Natural killer cell (primary cell): ENCODE results near the gene NUDCD3. TPM values are rescaled to one million over a fixed set of nuclear protein-coding genes. Genes with fewer than 3 reads are reported as not detected.

Experiments used
- ATAC-seq, 3 donors: fragments of 150-1000 bp in 2 of 3; fragments of 200-7000 bp in 1 of 3; cut with Tn5 transposase; 1 replicate in 1 of 3; 2 replicates in 2 of 3; pipeline ENCODE4 v1.10.0; 2021; ENCODE audit warnings: mild to moderate bottlenecking in 2 of 3, moderate library complexity in 2 of 3
- DNase-seq, 2 donors: peaks; one replicate each; pipeline versions ENCODE4 v3.0.0 to v3.0.0-alpha.2; 2013 to 2021; ENCODE audit warnings: mixed read lengths in 1 of 2
- H3K27ac ChIP-seq: one replicate; pipeline ENCODE4 v1.5.1; 2013; ENCODE audit warnings: mild to moderate bottlenecking, low read length
- H3K27me3 ChIP-seq: one replicate; pipeline ENCODE4 v1.6.1; 2013; ENCODE audit warnings: low read length; ENCODE audit not compliant: control insufficient read depth, insufficient read depth
- H3K36me3 ChIP-seq: one replicate; pipeline ENCODE4 v1.6.1; 2013; ENCODE audit warnings: low read length; ENCODE audit not compliant: control insufficient read depth, insufficient read depth
- H3K4me1 ChIP-seq: one replicate; pipeline ENCODE4 v1.6.1; 2013; ENCODE audit warnings: low read length; ENCODE audit not compliant: control insufficient read depth, insufficient read depth
- H3K4me3 ChIP-seq: one replicate; pipeline ENCODE4 v1.5.1; 2013; ENCODE audit warnings: low read length
- H3K9me3 ChIP-seq: one replicate; pipeline ENCODE4 v1.6.1; 2013; ENCODE audit warnings: low read length; ENCODE audit not compliant: control insufficient read depth, insufficient read depth
- H3K27ac Mint-ChIP-seq, 2 donors: one replicate each; pipeline ENCODE4 v1.8.0; 2022; ENCODE audit warnings: mild to moderate bottlenecking in 2 of 2, mixed read lengths in 2 of 2, moderate library complexity in 1 of 2
- H3K27me3 Mint-ChIP-seq, 2 donors: one replicate each; pipeline ENCODE4 v1.8.0; 2022; ENCODE audit warnings: low read depth in 2 of 2, mixed read lengths in 2 of 2
- H3K36me3 Mint-ChIP-seq: one replicate; pipeline ENCODE4 v1.8.0; 2022; ENCODE audit warnings: mixed read lengths
- H3K4me1 Mint-ChIP-seq, 2 donors: one replicate each; pipeline ENCODE4 v1.8.0; 2022; ENCODE audit warnings: mixed read lengths in 2 of 2
- H3K4me3 Mint-ChIP-seq: one replicate; pipeline ENCODE4 v1.8.0; 2022; ENCODE audit warnings: mild to moderate bottlenecking, moderate library complexity, mixed read lengths
- H3K9me3 Mint-ChIP-seq, 2 donors: one replicate each; pipeline ENCODE4 v1.8.0; 2022; ENCODE audit warnings: mixed read lengths in 2 of 2
- WGBS: methylation state at CpG from one replicate; pipeline ENCODE4 v1.1.7; 2013; ENCODE audit warnings: missing lambda C conversion rate; ENCODE audit not compliant: insufficient coverage; 5-methylcytosine and 5-hydroxymethylcytosine counted together
- intact Hi-C: fragments of 100-400 bp; cut with micrococcal nuclease; formaldehyde crosslinking; loops from one replicate; pipeline ENCODE4 v1.14.2; 2022
- total RNA-seq, 4 donors: library from RNA; stranded (reverse); fragments of 120-200 nt in 1 of 4; gene quantifications; one replicate each; pipeline versions ENCODE4 v1.2.3 to v1.2.4, GENCODE V29; 2013 to 2022
- TF ChIP-seq, protein P1 (sequence below): fragments of 200-600 bp; IDR thresholded peaks from one replicate; pipeline ENCODE4 v1.8.0; 2022; ENCODE audit warnings: antibody characterized with exemption

The NUDCD3 gene
- total RNA-seq, 3 donors from 2014 or later (not counting 1 experiment from before 2014, with no cell fraction given): 50.1 to 79.9 (median 68.7) TPM

DNA sequence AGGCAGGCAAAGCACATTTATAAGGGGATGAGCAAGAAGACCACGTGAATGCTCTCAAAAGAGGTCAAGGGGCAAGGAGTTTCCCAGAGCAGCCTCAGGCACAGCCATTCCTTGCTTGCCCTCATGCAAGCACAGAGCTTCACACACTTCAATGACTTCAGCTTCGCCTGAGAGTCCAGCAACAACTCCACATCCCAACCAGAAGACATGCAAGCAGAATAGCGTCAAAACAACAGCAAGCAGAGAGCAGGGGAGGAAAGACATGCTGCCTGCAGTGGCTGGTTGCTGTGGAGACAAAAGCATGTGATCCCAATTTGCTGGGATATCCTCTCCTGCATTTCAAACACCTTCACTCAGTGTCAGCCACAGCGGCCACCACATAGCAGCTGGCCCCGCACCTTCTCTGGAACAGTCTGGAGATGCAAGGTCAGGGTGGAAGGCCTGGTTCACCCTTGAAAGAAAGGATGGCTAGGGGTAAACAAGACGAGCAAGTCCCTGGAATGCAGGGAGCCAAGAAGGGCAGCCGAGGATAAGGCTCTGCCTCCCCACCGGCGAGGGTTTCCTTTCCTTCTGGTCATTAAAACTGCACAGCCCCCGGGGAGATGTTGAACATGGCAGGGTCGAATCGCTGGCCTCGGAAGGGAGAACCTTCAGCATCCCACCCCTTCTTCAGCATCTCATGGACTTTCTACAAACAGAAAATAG, 104.9 kb downstream of the NUDCD3 start:
- Mint-ChIP-seq H3K4me1 (peaks cover 6 to 9% of the 10 kb centered on the region in 2 donors), H3K4me3 (no peak overlapping the region), H3K9me3 (no peaks in the 10 kb centered on the region), H3K36me3 (peaks cover 18% of the 10 kb centered on the region), H3K27ac (no peak overlapping the region), H3K27me3 (no peaks in the 10 kb centered on the region)
- Histone ChIP-seq H3K9me3 (no peaks in the 10 kb centered on the region), H3K36me3 (peaks cover 38% of the 10 kb centered on the region), H3K4me3 (no peak overlapping the region), H3K27ac (no peak overlapping the region), H3K27me3 (no peaks in the 10 kb centered on the region), H3K4me1 (no peaks in the 10 kb centered on the region)
- no peak for DNase-seq
- TF ChIP-seq, protein P1, sequence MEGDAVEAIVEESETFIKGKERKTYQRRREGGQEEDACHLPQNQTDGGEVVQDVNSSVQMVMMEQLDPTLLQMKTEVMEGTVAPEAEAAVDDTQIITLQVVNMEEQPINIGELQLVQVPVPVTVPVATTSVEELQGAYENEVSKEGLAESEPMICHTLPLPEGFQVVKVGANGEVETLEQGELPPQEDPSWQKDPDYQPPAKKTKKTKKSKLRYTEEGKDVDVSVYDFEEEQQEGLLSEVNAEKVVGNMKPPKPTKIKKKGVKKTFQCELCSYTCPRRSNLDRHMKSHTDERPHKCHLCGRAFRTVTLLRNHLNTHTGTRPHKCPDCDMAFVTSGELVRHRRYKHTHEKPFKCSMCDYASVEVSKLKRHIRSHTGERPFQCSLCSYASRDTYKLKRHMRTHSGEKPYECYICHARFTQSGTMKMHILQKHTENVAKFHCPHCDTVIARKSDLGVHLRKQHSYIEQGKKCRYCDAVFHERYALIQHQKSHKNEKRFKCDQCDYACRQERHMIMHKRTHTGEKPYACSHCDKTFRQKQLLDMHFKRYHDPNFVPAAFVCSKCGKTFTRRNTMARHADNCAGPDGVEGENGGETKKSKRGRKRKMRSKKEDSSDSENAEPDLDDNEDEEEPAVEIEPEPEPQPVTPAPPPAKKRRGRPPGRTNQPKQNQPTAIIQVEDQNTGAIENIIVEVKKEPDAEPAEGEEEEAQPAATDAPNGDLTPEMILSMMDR: no peak
- ATAC-seq: no peak
- intact Hi-C loops: no loop called here
- 95% methylated on average over 13 of the region's 13 CpGs for WGBS

DNA sequence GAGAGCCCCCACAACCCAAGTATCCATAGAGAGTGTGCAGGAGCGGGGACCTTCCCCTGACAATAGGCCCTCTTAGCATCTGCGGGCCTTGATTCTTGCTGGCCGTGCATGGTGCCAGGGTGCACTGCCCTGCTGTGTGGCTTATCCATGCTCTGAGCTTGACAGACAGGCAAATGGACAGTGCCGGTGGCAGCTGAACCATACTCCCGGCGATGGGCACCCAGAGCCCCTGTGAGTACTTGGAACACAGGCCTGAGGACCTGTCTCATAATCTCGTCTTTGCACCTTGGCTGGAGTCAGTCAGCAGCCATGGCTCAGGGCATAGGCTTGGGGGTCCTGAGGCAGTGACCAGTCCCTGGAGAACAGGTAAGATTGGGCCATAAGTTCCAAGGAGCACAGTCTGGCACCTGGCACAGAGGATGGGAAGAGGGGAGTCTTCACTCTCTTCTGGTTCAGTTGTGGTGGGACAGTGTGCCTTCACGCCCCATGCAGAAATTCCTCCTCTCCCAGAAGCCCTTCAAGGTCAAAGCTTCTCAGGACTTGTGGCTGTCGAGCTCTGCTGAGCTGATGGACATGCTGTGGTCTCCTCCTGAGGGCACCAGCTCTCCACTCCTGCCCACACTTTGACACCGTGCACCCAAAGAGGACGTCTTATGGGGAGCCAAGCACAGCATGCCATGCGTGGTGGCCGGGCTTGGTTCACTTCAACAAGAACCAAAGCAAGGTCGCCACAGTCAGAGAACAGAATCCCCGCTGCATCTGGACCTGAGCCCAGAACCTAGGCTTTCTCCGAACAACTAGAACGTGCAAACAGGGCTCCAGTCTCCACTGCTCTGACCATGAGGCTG, 105.6 kb downstream of the NUDCD3 start:
- ATAC-seq: no peak
- peaks cover 18% of the 10 kb centered on the region for H3K36me3 Mint-ChIP-seq
- Histone ChIP-seq H3K36me3 (peaks cover 35% of the 10 kb centered on the region), H3K9me3 (no peaks in the 10 kb centered on the region), H3K4me3 (no peak overlapping the region), H3K27me3 (no peaks in the 10 kb centered on the region), H3K4me1 (no peaks in the 10 kb centered on the region), H3K27ac (no peak overlapping the region)
- H3K4me3 Mint-ChIP-seq: no peak overlapping the region
- DNase-seq: no peak
- no peaks in the 10 kb centered on the region for H3K27me3 Mint-ChIP-seq
- WGBS: 95% methylated on average over 17 of the region's 17 CpGs
- H3K27ac Mint-ChIP-seq: no peak overlapping the region
- intact Hi-C loops: no loop called here
- TF ChIP-seq, protein P1: no peak
- peaks cover 6 to 11% of the 10 kb centered on the region in 2 donors for H3K4me1 Mint-ChIP-seq
- H3K9me3 Mint-ChIP-seq: no peaks in the 10 kb centered on the region

DNA sequence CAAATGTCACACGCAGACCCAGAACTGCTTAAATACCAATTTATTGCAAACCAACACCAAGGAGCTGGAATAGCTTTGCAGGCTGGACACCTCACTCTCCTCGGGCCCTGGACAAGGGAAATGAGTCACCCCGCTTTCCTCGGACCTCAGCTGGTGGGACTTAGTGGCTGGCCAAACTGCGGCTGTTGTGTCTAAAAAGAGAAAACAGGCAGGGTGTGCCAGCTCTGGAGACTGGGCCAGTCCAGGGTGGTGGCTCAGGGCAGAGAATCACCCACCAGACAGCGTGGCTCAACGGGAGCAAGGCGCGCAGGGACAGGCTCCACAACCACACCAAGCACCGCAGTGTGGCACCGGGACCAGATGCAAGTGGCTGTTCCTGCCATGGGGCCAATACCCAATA, 106.9 kb downstream of the NUDCD3 start:
- DNase-seq: no peak
- Histone ChIP-seq H3K9me3 (no peaks in the 10 kb centered on the region), H3K36me3 (peaks cover 27% of the 10 kb centered on the region), H3K4me3 (no peak overlapping the region), H3K27ac (no peak overlapping the region), H3K4me1 (no peaks in the 10 kb centered on the region), H3K27me3 (no peaks in the 10 kb centered on the region)
- intact Hi-C loops: no loop called here
- no peaks in the 10 kb centered on the region for H3K27me3 Mint-ChIP-seq
- no peak for ATAC-seq
- H3K4me3 Mint-ChIP-seq: no peak overlapping the region
- no peaks in the 10 kb centered on the region for H3K9me3 Mint-ChIP-seq
- H3K36me3 Mint-ChIP-seq: peaks cover 18% of the 10 kb centered on the region
- peaks cover 11 to 24% of the 10 kb centered on the region in 2 donors for H3K4me1 Mint-ChIP-seq
- H3K27ac Mint-ChIP-seq: no peak overlapping the region
- 97% methylated on average over 9 of the region's 11 CpGs for WGBS
- TF ChIP-seq, protein P1: no peak
